Activated CD4-positive, alpha-beta T cell treated with anti-CD3 and anti-CD28 coated beads for 36 hours (primary cell): Measurements from ENCODE around the gene KREMEN1. TPM values are rescaled to one million over a fixed set of nuclear protein-coding genes. Genes with fewer than 3 reads are reported as not detected.
"Not testable (repeated sequence)": the region's sequence is repeated elsewhere in the genome, so short reads cannot be mapped to it uniquely, and the experiment has no call there.

Experiments
- ATAC-seq: fragments of 200-7000 bp; cut with Tn5 transposase; one replicate; pipeline ENCODE4 v1.10.0; 2021; ENCODE audit warnings: mild to moderate bottlenecking, moderate library complexity
- CTCF ChIA-PET: fragments of 350-600 bp; sonication (Branson Sonifier 250); formaldehyde crosslinking; loops from one replicate; lab custom pipeline; 2021; ENCODE audit warnings: antibody characterized with exemption; lab: Charles Lee
- POLR2A ChIA-PET: fragments of 350-600 bp; sonication (Branson Sonifier 250); formaldehyde crosslinking; loops from one replicate; lab custom pipeline; 2021; ENCODE audit warnings: antibody characterized with exemption, inconsistent platforms; lab: Charles Lee
- DNase-seq: peaks from one replicate; pipeline ENCODE4 v3.0.0-alpha.2; 2020
- H3K27ac Mint-ChIP-seq: one replicate; pipeline ENCODE4 v1.8.0; 2021; ENCODE audit warnings: mixed read lengths
- H3K27me3 Mint-ChIP-seq: one replicate; pipeline ENCODE4 v1.8.0; 2021; ENCODE audit warnings: mixed read lengths
- H3K36me3 Mint-ChIP-seq: one replicate; pipeline ENCODE4 v1.8.0; 2021; ENCODE audit warnings: low read depth, mixed read lengths
- H3K4me1 Mint-ChIP-seq: one replicate; pipeline ENCODE4 v1.8.0; 2021; ENCODE audit warnings: mixed read lengths
- H3K4me3 Mint-ChIP-seq: one replicate; pipeline ENCODE4 v1.8.0; 2021; ENCODE audit warnings: mild to moderate bottlenecking, moderate library complexity, mixed read lengths
- H3K9me3 Mint-ChIP-seq: one replicate; pipeline ENCODE4 v1.8.0; 2021; ENCODE audit warnings: low read depth, mixed read lengths
- intact Hi-C, 2 experiments: fragments of 100-400 bp; cut with DNase I in 1 of 2; cut with micrococcal nuclease in 1 of 2; formaldehyde crosslinking; loops; one replicate each; pipeline versions ENCODE4 v1.14.2 to v1.15.1; 2022 to 2024; cut with DNase I, micrococcal nuclease
- total RNA-seq, 2 experiments: library from RNA; stranded (reverse); gene quantifications; one replicate each; pipeline ENCODE4 v1.2.3, GENCODE V29; 2021

Gene KREMEN1
- total RNA-seq, 2 experiments from 2014 or later, result 0.11 to 0.30 TPM

GRCh38 chr22:29037340-29037932, 35.4 kb upstream of the KREMEN1 start:
- Mint-ChIP-seq H3K4me3 (no peak overlapping the region), H3K9me3 (no peaks in the 10 kb centered on the region), H3K4me1 (no peaks in the 10 kb centered on the region), H3K27ac (no peak overlapping the region), H3K27me3 (peaks cover 12% of the 10 kb centered on the region), H3K36me3 (no peaks in the 10 kb centered on the region)
- no peak for DNase-seq
- ChIA-PET POLR2A (no interaction called here), CTCF (interaction anchor here (0.7 to 3.2 kb wide), 2 partner anchors 182 to 207 kb away, joined by 3 to 14 read pairs; no protein-coding TSS in a partner anchor)
- intact Hi-C loops, result no loop called here
- no peak for ATAC-seq

GRCh38 chr22:29039148-29039547, 33.7 kb upstream of the KREMEN1 start:
- ATAC-seq (no peak), DNase-seq (no peak)
- intact Hi-C loops, result no loop called here
- ChIA-PET POLR2A (no interaction called here), CTCF (interaction anchor here (0.6 to 5.5 kb wide), 12 partner anchors 15 to 488 kb away, joined by 3 to 72 read pairs (median 5); no protein-coding TSS in a partner anchor)
- H3K4me1 Mint-ChIP-seq, result no peaks in the 10 kb centered on the region
- peaks cover 9% of the 10 kb centered on the region for H3K27me3 Mint-ChIP-seq
- no peak overlapping the region for H3K4me3 Mint-ChIP-seq
- H3K36me3 Mint-ChIP-seq, result peaks cover 1% of the 10 kb centered on the region
- H3K9me3 Mint-ChIP-seq, result no peaks in the 10 kb centered on the region
- no peak overlapping the region for H3K27ac Mint-ChIP-seq

- CTCF ChIA-PET, result interaction anchor here (0.6 to 5.5 kb wide), 16 partner anchors 14 to 489 kb away, joined by 3 to 72 read pairs (median 4); no protein-coding TSS in a partner anchor
- ATAC-seq, result not testable (repeated sequence)
- intact Hi-C loops, result loop anchor here (1.0 to 2.0 kb wide), 4 partner anchors 184 to 439 kb away; no protein-coding TSS in a partner anchor
Measured at GRCh38 chr22:29039684-29040083, 33.2 kb upstream of the KREMEN1 start.

GRCh38 chr22:29040385-29041275, 32.2 kb upstream of the KREMEN1 start:
- ChIA-PET CTCF (interaction anchor here (0.6 to 5.5 kb wide), 43 partner anchors 14 to 618 kb away, joined by 3 to 72 read pairs (median 4); partner anchors contain the start of genes C22orf31 and KREMEN1), POLR2A (no interaction called here)
- ATAC-seq, result peak; percentile 65
- no peak overlapping the region for H3K27ac Mint-ChIP-seq
- peak; percentile 77 for DNase-seq
- no peak overlapping the region for H3K4me3 Mint-ChIP-seq
- intact Hi-C loops, result loop anchor here (1.0 to 2.0 kb wide), 4 partner anchors 185 to 440 kb away; no protein-coding TSS in a partner anchor
- peaks cover 7% of the 10 kb centered on the region for H3K27me3 Mint-ChIP-seq
- H3K9me3 Mint-ChIP-seq, result no peaks in the 10 kb centered on the region
- H3K4me1 Mint-ChIP-seq, result no peaks in the 10 kb centered on the region
- peaks cover 1% of the 10 kb centered on the region for H3K36me3 Mint-ChIP-seq

More at GRCh38 chr22:29039684-29040083, 33.2 kb upstream of the KREMEN1 start:
- DNase-seq, POLR2A ChIA-PET, H3K36me3 Mint-ChIP-seq, H3K27ac Mint-ChIP-seq, H3K4me1 Mint-ChIP-seq, H3K9me3 Mint-ChIP-seq, H3K27me3 Mint-ChIP-seq, H3K4me3 Mint-ChIP-seq: not testable (repeated sequence)

GRCh38 chr22:29041408-29041807, 31.4 kb upstream of the KREMEN1 start:
- intact Hi-C loops, result loop anchor here (2.0 kb wide), 2 partner anchors 203 to 441 kb away; no protein-coding TSS in a partner anchor
- peaks cover 1% of the 10 kb centered on the region for H3K36me3 Mint-ChIP-seq
- H3K27ac Mint-ChIP-seq, result no peak overlapping the region
- CTCF ChIA-PET, result interaction anchor here (0.7 to 5.5 kb wide), 23 partner anchors 13 to 618 kb away, joined by 3 to 72 read pairs (median 5); partner anchors contain the start of genes C22orf31 and KREMEN1
- no peak for DNase-seq
- peaks cover 7% of the 10 kb centered on the region for H3K27me3 Mint-ChIP-seq
- POLR2A ChIA-PET, result no interaction called here
- no peaks in the 10 kb centered on the region for H3K9me3 Mint-ChIP-seq
- no peaks in the 10 kb centered on the region for H3K4me1 Mint-ChIP-seq
- no peak overlapping the region for H3K4me3 Mint-ChIP-seq
- no peak for ATAC-seq

GRCh38 chr22:29043906-29044575, 28.8 kb upstream of the KREMEN1 start:
- DNase-seq (no peak), ATAC-seq (no peak)
- Mint-ChIP-seq H3K4me1 (no peaks in the 10 kb centered on the region), H3K9me3 (no peaks in the 10 kb centered on the region), H3K27ac (no peak overlapping the region), H3K27me3 (peaks cover 7% of the 10 kb centered on the region), H3K4me3 (no peak overlapping the region), H3K36me3 (peaks cover 4% of the 10 kb centered on the region)
- ChIA-PET CTCF (interaction anchor here (0.7 to 2.3 kb wide), 4 partner anchors 11 to 443 kb away, joined by 3 to 9 read pairs (median 4); partner anchors contain the start of gene KREMEN1), POLR2A (no interaction called here)
- intact Hi-C loops, result no loop called here

- peaks cover 6% of the 10 kb centered on the region for H3K36me3 Mint-ChIP-seq
- ChIA-PET POLR2A (no interaction called here), CTCF (interaction anchor here (2.3 kb wide), 1 partner anchor 444 kb away, joined by 9 read pairs; no protein-coding TSS in a partner anchor)
- H3K4me3 Mint-ChIP-seq, result no peak overlapping the region
- H3K27me3 Mint-ChIP-seq, result peaks cover 7% of the 10 kb centered on the region
- H3K4me1 Mint-ChIP-seq, result no peaks in the 10 kb centered on the region
- H3K27ac Mint-ChIP-seq, result no peak overlapping the region
- intact Hi-C loops, result no loop called here
- no peaks in the 10 kb centered on the region for H3K9me3 Mint-ChIP-seq
- ATAC-seq (no peak), DNase-seq (no peak)
Measured at GRCh38 chr22:29044657-29045176, 28.1 kb upstream of the KREMEN1 start.

- Mint-ChIP-seq H3K4me1 (no peaks in the 10 kb centered on the region), H3K27me3 (no peaks in the 10 kb centered on the region), H3K27ac (no peak overlapping the region), H3K9me3 (no peaks in the 10 kb centered on the region), H3K4me3 (no peak overlapping the region), H3K36me3 (peaks cover 5% of the 10 kb centered on the region)
- no peak for ATAC-seq
- ChIA-PET CTCF (no interaction called here), POLR2A (no interaction called here)
- intact Hi-C loops, result no loop called here
- DNase-seq, result no peak
Measured at GRCh38 chr22:29048822-29049654, 23.8 kb upstream of the KREMEN1 start.

GRCh38 chr22:29049655-29050263, 23.1 kb upstream of the KREMEN1 start:
- POLR2A ChIA-PET, result no interaction called here

GRCh38 chr22:29050457-29050856, 22.4 kb upstream of the KREMEN1 start:
- Mint-ChIP-seq H3K27ac (no peak overlapping the region), H3K36me3 (peaks cover 5% of the 10 kb centered on the region), H3K4me3 (no peak overlapping the region), H3K27me3 (no peaks in the 10 kb centered on the region), H3K9me3 (no peaks in the 10 kb centered on the region), H3K4me1 (no peaks in the 10 kb centered on the region)
- POLR2A ChIA-PET, result no interaction called here
- ATAC-seq, result no peak
- intact Hi-C loops, result no loop called here
- no peak for DNase-seq
- CTCF ChIA-PET, result no interaction called here

More at GRCh38 chr22:29049655-29050263, 23.1 kb upstream of the KREMEN1 start:
- CTCF ChIA-PET, result interaction anchor here (0.6 kb wide), 1 partner anchor 193 kb away, joined by 3 read pairs; no protein-coding TSS in a partner anchor
- intact Hi-C loops, result no loop called here
- H3K4me1 Mint-ChIP-seq, result no peaks in the 10 kb centered on the region
- peaks cover 5% of the 10 kb centered on the region for H3K36me3 Mint-ChIP-seq
- H3K27me3 Mint-ChIP-seq, result no peaks in the 10 kb centered on the region
- DNase-seq, result no peak
- H3K4me3 Mint-ChIP-seq, result no peak overlapping the region
- no peaks in the 10 kb centered on the region for H3K9me3 Mint-ChIP-seq
- no peak overlapping the region for H3K27ac Mint-ChIP-seq
- no peak for ATAC-seq
